H9 (cell line): ENCODE results near the gene EDIL3. TPM values are rescaled to one million over a fixed set of nuclear protein-coding genes. Genes with fewer than 3 reads are reported as not detected.

Experiments used
- DNase-seq: peaks from one replicate; pipeline ENCODE4 v3.0.0-alpha.2; 2017
- H2AFZ ChIP-seq: one replicate; pipeline ENCODE4 v1.6.1; 2013; ENCODE audit warnings: mild to moderate bottlenecking, low read length, control low read depth, moderate library complexity
- H2AK5ac ChIP-seq: 2 replicates; pipeline ENCODE4 v1.6.1; 2013; ENCODE audit warnings: low read length, control low read depth, mixed read lengths; ENCODE audit not compliant: insufficient read length
- H2BK120ac ChIP-seq: one replicate; pipeline ENCODE4 v1.6.1; 2013; ENCODE audit warnings: low read depth, mild to moderate bottlenecking, low read length, control low read depth, inconsistent platforms; ENCODE audit not compliant: poor library complexity, severe bottlenecking
- H2BK12ac ChIP-seq: 2 replicates; pipeline ENCODE4 v1.6.1; 2013; ENCODE audit warnings: low read length, control low read depth, mixed read lengths, low read depth; ENCODE audit not compliant: insufficient read length
- H2BK15ac ChIP-seq: 2 replicates; pipeline ENCODE4 v1.6.1; 2013; ENCODE audit warnings: low read depth, low read length, control low read depth
- H2BK20ac ChIP-seq: one replicate; pipeline ENCODE4 v1.6.1; 2013; ENCODE audit warnings: low read depth, mild to moderate bottlenecking, low read length, control low read depth, inconsistent platforms; ENCODE audit not compliant: poor library complexity, severe bottlenecking
- H2BK5ac ChIP-seq: 2 replicates; pipeline ENCODE4 v1.6.1; 2013; ENCODE audit warnings: low read length, control low read depth, mixed read lengths; ENCODE audit not compliant: insufficient read length
- H3K14ac ChIP-seq: 2 replicates; pipeline ENCODE4 v1.6.1; 2013; ENCODE audit warnings: low read length, control low read depth; ENCODE audit not compliant: insufficient read depth
- H3K18ac ChIP-seq: 2 replicates; pipeline ENCODE4 v1.6.1; 2013; ENCODE audit warnings: low read depth, mild to moderate bottlenecking, mixed read lengths, low read length, control low read depth; ENCODE audit not compliant: insufficient read length
- H3K23ac ChIP-seq: 2 replicates; pipeline ENCODE4 v1.6.1; 2013; ENCODE audit warnings: low read length, control low read depth, mixed read lengths, low read depth; ENCODE audit not compliant: insufficient read length
- H3K23me2 ChIP-seq: 2 replicates; pipeline ENCODE4 v1.6.1; 2013; ENCODE audit warnings: low read depth, mild to moderate bottlenecking, mixed read lengths, low read length, control low read depth; ENCODE audit not compliant: insufficient read length, poor library complexity, severe bottlenecking
- H3K27ac ChIP-seq: 2 replicates; pipeline ENCODE4 v1.5.1; 2013; ENCODE audit warnings: low read length, control low read depth, mixed read lengths, low read depth; ENCODE audit not compliant: insufficient read length
- H3K27me3 ChIP-seq: 2 replicates; pipeline ENCODE4 v1.6.1; 2013; ENCODE audit warnings: low read length, control low read depth, inconsistent platforms; ENCODE audit not compliant: insufficient read depth
- H3K4ac ChIP-seq: 2 replicates; pipeline ENCODE4 v1.6.1; 2013; ENCODE audit warnings: low read depth, mild to moderate bottlenecking, control low read depth, inconsistent platforms, low read length, moderate library complexity
- H3K4me1 ChIP-seq: 2 replicates; pipeline ENCODE4 v1.6.1; 2013; ENCODE audit warnings: low read length, control low read depth, inconsistent platforms; ENCODE audit not compliant: insufficient read depth
- H3K4me2 ChIP-seq: 2 replicates; pipeline ENCODE4 v1.6.1; 2013; ENCODE audit warnings: low read length, control low read depth, mixed read lengths; ENCODE audit not compliant: insufficient read length, insufficient read depth
- H3K56ac ChIP-seq: 2 replicates; pipeline ENCODE4 v1.6.1; 2013; ENCODE audit warnings: low read depth, mild to moderate bottlenecking, mixed read lengths, low read length, control low read depth; ENCODE audit not compliant: insufficient read length
- H3K79me1 ChIP-seq: 2 replicates; pipeline ENCODE4 v1.6.1; 2013; ENCODE audit warnings: low read depth, mild to moderate bottlenecking, moderate library complexity, low read length, control low read depth, inconsistent platforms; ENCODE audit not compliant: insufficient read depth, poor library complexity, severe bottlenecking
- H3K79me2 ChIP-seq: 2 replicates; pipeline ENCODE4 v1.6.1; 2013; ENCODE audit warnings: low read length, control low read depth, inconsistent platforms; ENCODE audit not compliant: insufficient read depth
- H3K9ac ChIP-seq: 2 replicates; pipeline ENCODE4 v1.6.1; 2013; ENCODE audit warnings: low read length, control low read depth, mixed read lengths; ENCODE audit not compliant: insufficient read length; ENCODE audit errors: extremely low read depth
- H3K9me3 ChIP-seq: one replicate; pipeline ENCODE4 v1.6.1; 2013; ENCODE audit warnings: low read depth, low read length, inconsistent platforms; ENCODE audit not compliant: control insufficient read depth
- H3T11ph ChIP-seq: one replicate; pipeline ENCODE4 v1.6.1; 2013; ENCODE audit warnings: mild to moderate bottlenecking, low read length, control low read depth, inconsistent platforms
- H4K20me1 ChIP-seq: one replicate; pipeline ENCODE4 v1.6.1; 2013; ENCODE audit not compliant: control insufficient read depth, insufficient read length, insufficient read depth
- H4K5ac ChIP-seq: 2 replicates; pipeline ENCODE4 v1.6.1; 2013; ENCODE audit warnings: low read depth, mild to moderate bottlenecking, mixed read lengths, low read length, control low read depth; ENCODE audit not compliant: insufficient read length
- H4K8ac ChIP-seq: replicated peaks from 2 replicates; pipeline ENCODE4 v1.6.1; 2013; ENCODE audit warnings: low read length, control low read depth, mixed read lengths, low read depth; ENCODE audit not compliant: insufficient read length
- H4K91ac ChIP-seq: 2 replicates; pipeline ENCODE4 v1.6.1; 2013; ENCODE audit warnings: low read depth, mild to moderate bottlenecking, moderate library complexity, mixed read lengths, low read length, control low read depth; ENCODE audit not compliant: insufficient read length
- H3K27ac Mint-ChIP-seq, 3 experiments: 2 replicates in 2 of 3; 3 replicates in 1 of 3; pipeline ENCODE4 v1.8.0; 2020 to 2021; ENCODE audit warnings: mixed read lengths in 3 of 3, mild to moderate bottlenecking in 1 of 3, moderate library complexity in 1 of 3
- H3K27me3 Mint-ChIP-seq: 2 replicates; pipeline ENCODE4 v1.8.0; 2021; ENCODE audit warnings: low read depth, mild to moderate bottlenecking, moderate library complexity, mixed read lengths
- H3K36me3 Mint-ChIP-seq, 3 experiments: 2 replicates in 2 of 3; 3 replicates in 1 of 3; pipeline ENCODE4 v1.8.0; 2020 to 2021; ENCODE audit warnings: low read depth in 3 of 3, mixed read lengths in 3 of 3; ENCODE audit not compliant: insufficient read depth in 1 of 3
- H3K4me1 Mint-ChIP-seq, 2 experiments: 2 replicates each; pipeline ENCODE4 v1.8.0; 2020; ENCODE audit warnings: mixed read lengths in 2 of 2
- H3K4me3 Mint-ChIP-seq, 2 experiments: 2 replicates in 1 of 2; 3 replicates in 1 of 2; pipeline ENCODE4 v1.8.0; 2020 to 2021; ENCODE audit warnings: mild to moderate bottlenecking in 2 of 2, mixed read lengths in 2 of 2, moderate library complexity in 1 of 2
- H3K9me3 Mint-ChIP-seq, 2 experiments: 2 replicates in 1 of 2; 3 replicates in 1 of 2; pipeline ENCODE4 v1.8.0; 2020; ENCODE audit warnings: mild to moderate bottlenecking in 2 of 2, mixed read lengths in 2 of 2, moderate library complexity in 1 of 2
- total RNA-seq: library from RNA; stranded (reverse); gene quantifications from 2 replicates; pipeline ENCODE4 v1.2.1, GENCODE V29; 2021
- TF ChIP-seq, protein P1 (sequence below): fragments of 200-600 bp; sonication (generic); conservative IDR thresholded peaks from 3 replicates; pipeline ENCODE4 v1.8.0; 2021; ENCODE audit warnings: antibody characterized with exemption, mild to moderate bottlenecking

Gene EDIL3
- total RNA-seq, 1 experiment from 2014 or later = 61.9 TPM

DNA sequence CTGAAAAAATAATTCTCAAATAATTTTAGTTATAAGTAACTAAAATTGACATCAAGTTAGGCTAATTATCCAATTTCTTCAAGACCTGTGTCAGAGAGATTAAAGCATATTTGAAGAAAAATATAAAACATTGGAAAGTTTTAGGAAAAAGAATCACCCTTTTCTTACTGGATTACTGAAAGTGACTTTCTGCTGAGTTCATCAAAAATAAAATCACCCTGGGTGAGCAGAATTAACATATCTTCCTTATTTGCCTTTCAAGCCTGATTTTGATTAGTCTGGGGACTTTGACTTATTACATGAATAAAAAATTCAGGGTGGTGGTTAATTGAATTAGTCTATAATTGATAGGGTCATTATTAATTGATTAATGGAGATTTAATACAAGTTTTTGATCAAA is 411.8 kb downstream of the EDIL3 start:
- Histone ChIP-seq H4K20me1 (no peaks in the 10 kb centered on the region), H2BK15ac (no peak overlapping the region), H2BK5ac (no peak overlapping the region), H3K56ac (no peak overlapping the region), H3K14ac (no peak overlapping the region), H3K27me3 (no peaks in the 10 kb centered on the region), H3K23me2 (no peaks in the 10 kb centered on the region), H3K23ac (no peak overlapping the region), H2BK12ac (no peak overlapping the region), H4K91ac (no peak overlapping the region), H3K18ac (no peak overlapping the region), H3K9me3 (no peaks in the 10 kb centered on the region), H3K4me1 (no peaks in the 10 kb centered on the region; the same call in 1 of the 2 replicates), H3K9ac (no peak overlapping the region), H3T11ph (no peak overlapping the region), H3K79me1 (no peaks in the 10 kb centered on the region), H2AK5ac (no peak overlapping the region), H4K8ac (no peak overlapping the region), H2BK20ac (no peak overlapping the region), H4K5ac (no peak overlapping the region), H3K27ac (no peak overlapping the region), H2AFZ (no peak overlapping the region), H3K79me2 (no peaks in the 10 kb centered on the region), H2BK120ac (no peak overlapping the region), H3K4me2 (no peak overlapping the region), H3K4ac (no peak overlapping the region)
- Mint-ChIP-seq H3K27ac (no peak overlapping the region), H3K4me1 (peaks cover 19 to 20% of the 10 kb centered on the region in 2 experiments), H3K36me3 (no peaks in the 10 kb centered on the region), H3K27me3 (no peaks in the 10 kb centered on the region), H3K4me3 (no peak overlapping the region), H3K9me3 (no peaks in the 10 kb centered on the region)
- no peak for DNase-seq
- TF ChIP-seq, protein P1, sequence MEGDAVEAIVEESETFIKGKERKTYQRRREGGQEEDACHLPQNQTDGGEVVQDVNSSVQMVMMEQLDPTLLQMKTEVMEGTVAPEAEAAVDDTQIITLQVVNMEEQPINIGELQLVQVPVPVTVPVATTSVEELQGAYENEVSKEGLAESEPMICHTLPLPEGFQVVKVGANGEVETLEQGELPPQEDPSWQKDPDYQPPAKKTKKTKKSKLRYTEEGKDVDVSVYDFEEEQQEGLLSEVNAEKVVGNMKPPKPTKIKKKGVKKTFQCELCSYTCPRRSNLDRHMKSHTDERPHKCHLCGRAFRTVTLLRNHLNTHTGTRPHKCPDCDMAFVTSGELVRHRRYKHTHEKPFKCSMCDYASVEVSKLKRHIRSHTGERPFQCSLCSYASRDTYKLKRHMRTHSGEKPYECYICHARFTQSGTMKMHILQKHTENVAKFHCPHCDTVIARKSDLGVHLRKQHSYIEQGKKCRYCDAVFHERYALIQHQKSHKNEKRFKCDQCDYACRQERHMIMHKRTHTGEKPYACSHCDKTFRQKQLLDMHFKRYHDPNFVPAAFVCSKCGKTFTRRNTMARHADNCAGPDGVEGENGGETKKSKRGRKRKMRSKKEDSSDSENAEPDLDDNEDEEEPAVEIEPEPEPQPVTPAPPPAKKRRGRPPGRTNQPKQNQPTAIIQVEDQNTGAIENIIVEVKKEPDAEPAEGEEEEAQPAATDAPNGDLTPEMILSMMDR = no peak
